Mesendoderm (in vitro differentiated cells): ENCODE data around the gene SP1. TPM values are rescaled to one million over a fixed set of nuclear protein-coding genes. Genes with fewer than 3 reads are reported as not detected.
A peak's percentile ranks its signal among the peaks of the same experiment; 100 is the strongest.
"Not testable (repeated sequence)": the region's sequence is repeated elsewhere in the genome, so short reads cannot be mapped to it uniquely, and the experiment has no call there.

Experiments used
- DNase-seq: peaks from one replicate; pipeline ENCODE4 v3.0.0; 2013
- H2AK5ac ChIP-seq: 2 replicates; pipeline ENCODE4 v1.6.1; 2013; ENCODE audit warnings: low read length, inconsistent platforms
- H2BK120ac ChIP-seq: 2 replicates; pipeline ENCODE4 v1.6.1; 2013; ENCODE audit warnings: low read depth, mild to moderate bottlenecking, low read length, moderate library complexity, mixed read lengths
- H2BK15ac ChIP-seq: replicated peaks from 2 replicates; pipeline ENCODE4 v1.6.1; 2013; ENCODE audit warnings: low read depth, mild to moderate bottlenecking, moderate library complexity
- H2BK5ac ChIP-seq: 2 replicates; pipeline ENCODE4 v1.6.1; 2013; ENCODE audit warnings: low read length, inconsistent platforms
- H3K18ac ChIP-seq: 2 replicates; pipeline ENCODE4 v1.6.1; 2013; ENCODE audit warnings: mild to moderate bottlenecking, low read length, mixed read lengths
- H3K23ac ChIP-seq: one replicate; pipeline ENCODE4 v1.6.1; 2013; ENCODE audit warnings: low read length
- H3K27ac ChIP-seq: 2 replicates; pipeline ENCODE4 v1.5.1; 2013; ENCODE audit warnings: low read depth, mild to moderate bottlenecking, inconsistent platforms, low read length, moderate library complexity
- H3K27me3 ChIP-seq: 2 replicates; pipeline ENCODE4 v1.6.1; 2013; ENCODE audit warnings: low read length, control low read depth, mild to moderate bottlenecking, inconsistent platforms; ENCODE audit not compliant: insufficient read depth, poor library complexity
- H3K36me3 ChIP-seq: 2 replicates; pipeline ENCODE4 v1.6.1; 2013; ENCODE audit warnings: low read length, inconsistent platforms; ENCODE audit not compliant: control insufficient read depth, insufficient read depth
- H3K4ac ChIP-seq: one replicate; pipeline ENCODE4 v1.6.1; 2013; ENCODE audit warnings: low read depth, mild to moderate bottlenecking, low read length, moderate library complexity
- H3K4me1 ChIP-seq: 2 replicates; pipeline ENCODE4 v1.6.1; 2013; ENCODE audit warnings: low read depth, low read length, inconsistent platforms; ENCODE audit not compliant: control insufficient read depth
- H3K4me2 ChIP-seq: 2 replicates; pipeline ENCODE4 v1.6.1; 2013; ENCODE audit warnings: low read length
- H3K4me3 ChIP-seq: 2 replicates; pipeline ENCODE4 v1.5.1; 2013; ENCODE audit warnings: mild to moderate bottlenecking, low read length
- H3K56ac ChIP-seq: one replicate; pipeline ENCODE4 v1.6.1; 2013; ENCODE audit warnings: low read length
- H3K79me1 ChIP-seq: 2 replicates; pipeline ENCODE4 v1.6.1; 2013; ENCODE audit warnings: low read length, inconsistent platforms
- H3K79me2 ChIP-seq: 2 replicates; pipeline ENCODE4 v1.6.1; 2013; ENCODE audit warnings: mild to moderate bottlenecking, low read length; ENCODE audit not compliant: control insufficient read depth, insufficient read depth
- H3K9ac ChIP-seq: 2 replicates; pipeline ENCODE4 v1.6.1; 2013; ENCODE audit warnings: low read length, inconsistent platforms
- H4K5ac ChIP-seq: one replicate; pipeline ENCODE4 v1.6.1; 2013; ENCODE audit warnings: low read length
- H4K8ac ChIP-seq: one replicate; pipeline ENCODE4 v1.6.1; 2013; ENCODE audit warnings: low read depth, mild to moderate bottlenecking, control low read depth, low read length, moderate library complexity
- WGBS: extraction: QIAGEN DNeasy Blood & Tissue Kit; methylation state at CpG from one replicate; pipeline ENCODE4 v1.1.7; 2013; ENCODE audit warnings: low lambda C conversion rate, missing lambda C conversion rate; ENCODE audit not compliant: insufficient coverage; ENCODE audit errors: extremely low coverage; 5-methylcytosine and 5-hydroxymethylcytosine counted together
- polyA plus RNA-seq, 2 experiments: library from polyadenylated mRNA; stranded (reverse); fragments of 200-250 nt; gene quantifications; one replicate each; pipeline ENCODE4 v1.2.3, GENCODE V29; 2013

The SP1 gene
- polyA plus RNA-seq (2013, experiment 1 of 2), result 34.1 TPM
- polyA plus RNA-seq (2013, experiment 2 of 2), result 34.4 TPM

DNA sequence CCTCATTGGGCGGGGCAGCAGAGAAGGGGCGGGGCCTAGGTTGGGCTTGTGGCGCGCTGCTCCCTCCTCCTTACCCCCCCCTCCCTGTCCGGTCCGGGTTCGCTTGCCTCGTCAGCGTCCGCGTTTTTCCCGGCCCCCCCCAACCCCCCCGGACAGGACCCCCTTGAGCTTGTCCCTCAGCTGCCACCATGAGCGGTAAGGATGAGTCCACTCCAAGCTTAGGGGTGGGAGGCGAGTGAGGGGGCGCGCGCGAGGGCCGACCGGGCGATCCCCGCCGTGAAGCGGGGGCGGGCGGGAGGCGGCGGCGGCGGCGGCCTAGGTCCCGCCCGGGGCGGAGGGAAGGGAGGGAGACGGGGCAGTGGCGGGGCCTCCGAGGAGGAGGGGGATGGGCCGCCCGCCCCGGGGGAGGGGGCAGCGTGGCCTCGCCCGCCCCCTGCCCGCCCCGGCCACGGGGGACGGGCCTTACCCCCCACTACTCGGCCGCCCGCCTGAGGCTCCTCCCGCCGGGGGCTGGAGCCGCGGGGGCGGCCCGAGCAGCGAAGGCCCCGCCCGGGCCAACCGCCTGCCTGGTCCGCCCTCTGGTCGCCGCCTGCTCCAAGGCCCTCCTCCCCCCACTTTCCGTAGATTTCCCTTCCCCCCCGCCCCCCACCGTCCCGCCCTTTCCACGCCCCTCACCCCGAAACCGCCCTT lies at the start of gene SP1:
Gene SP1, plus strand, starts transcription at position 73 of the 690 bp plus-strand sequence. Its CDS starts 116 bp downstream, at position 189.
- Histone ChIP-seq H2BK15ac (no peak within 1 kb of the TSS), H3K27ac (peak within 1 kb of the TSS; percentile 96), H3K4me3 (peak within 1 kb of the TSS; percentile 23), H3K9ac (peak within 1 kb of the TSS; percentile 82), H3K4me1 (peaks cover 15% of the 10 kb centered on the region), H3K4me2 (peak within 1 kb of the TSS; percentile 62), H3K79me2 (peaks cover 31% of the 10 kb centered on the region), H2BK5ac (peak within 1 kb of the TSS; percentile 66), H2AK5ac (peak within 1 kb of the TSS; percentile 2), H3K23ac (no peak within 1 kb of the TSS), H3K36me3 (peaks cover 11% of the 10 kb centered on the region), H3K56ac (peak within 1 kb of the TSS; percentile 95), H2BK120ac (peak within 1 kb of the TSS; percentile 89), H3K4ac (peak within 1 kb of the TSS; percentile 100), H3K79me1 (peaks cover 13% of the 10 kb centered on the region), H3K18ac (peak within 1 kb of the TSS; percentile 100), H4K5ac (peak within 1 kb of the TSS; percentile 54), H4K8ac (peak within 1 kb of the TSS; percentile 84), H3K27me3 (no peaks in the 10 kb centered on the region)
- no CpG with 5 or more reads among the region's 71 CpGs for WGBS
- DNase-seq, result peak; percentile 95

DNA sequence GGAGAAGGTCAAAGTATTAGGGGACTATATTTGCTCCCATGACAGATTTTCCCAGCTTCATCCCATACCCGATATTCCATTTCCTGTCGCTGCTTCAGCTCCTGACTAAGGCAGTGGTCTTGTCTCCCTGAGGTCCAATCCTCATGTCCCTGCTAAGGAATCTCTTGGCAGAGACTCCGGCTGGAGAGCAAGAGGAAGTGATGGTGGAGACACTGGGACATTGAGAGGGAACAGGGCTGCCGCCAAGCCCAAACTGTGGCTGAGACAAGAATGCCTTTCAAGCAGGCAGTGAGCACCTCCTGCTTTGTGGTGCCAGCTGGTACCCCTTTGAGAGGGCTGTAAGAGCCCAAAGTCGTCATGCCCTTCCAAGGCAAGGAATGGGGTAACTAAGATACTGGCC lies 49.3 kb upstream of the SP1 start:
- DNase-seq, result no peak

DNA sequence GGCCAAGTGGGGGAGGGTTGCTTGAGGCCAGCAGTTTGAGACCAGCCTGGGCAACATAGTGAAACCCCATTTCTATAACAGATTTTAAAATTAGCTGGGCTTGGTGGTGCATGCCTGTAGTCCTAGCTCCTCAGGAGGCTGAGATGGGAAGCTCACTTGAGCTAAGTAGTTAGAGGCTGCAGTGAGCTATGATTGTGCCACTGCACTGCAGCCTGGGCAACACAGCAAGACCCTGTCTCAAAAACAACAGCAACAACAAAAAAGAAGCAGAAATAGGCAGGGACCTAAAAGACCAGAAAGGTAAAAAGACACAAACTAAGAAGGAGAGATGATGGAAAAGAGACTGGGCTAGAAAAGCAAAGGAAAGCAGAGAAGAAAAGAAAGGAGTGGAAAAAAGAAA lies 47.6 kb upstream of the SP1 start:
- not testable (repeated sequence) for H3K18ac ChIP-seq, H3K27me3 ChIP-seq, H2BK15ac ChIP-seq, H3K23ac ChIP-seq, H3K79me1 ChIP-seq, H3K79me2 ChIP-seq, H3K27ac ChIP-seq, H4K5ac ChIP-seq, H3K4me3 ChIP-seq, H2BK120ac ChIP-seq, H3K4me2 ChIP-seq, H3K4ac ChIP-seq, H2AK5ac ChIP-seq, H3K56ac ChIP-seq, H4K8ac ChIP-seq, H3K4me1 ChIP-seq, DNase-seq, H2BK5ac ChIP-seq, H3K9ac ChIP-seq, H3K36me3 ChIP-seq

More for the DNA sequence above, 49.3 kb upstream of the SP1 start:
- Histone ChIP-seq H3K79me1 (no peaks in the 10 kb centered on the region), H2BK15ac (no peak overlapping the region), H2AK5ac (no peak overlapping the region), H3K36me3 (no peaks in the 10 kb centered on the region), H4K8ac (no peak overlapping the region), H3K4ac (no peak overlapping the region), H3K18ac (no peak overlapping the region), H3K79me2 (no peaks in the 10 kb centered on the region), H4K5ac (no peak overlapping the region), H2BK120ac (no peak overlapping the region), H3K9ac (no peak overlapping the region), H2BK5ac (no peak overlapping the region), H3K4me1 (peaks cover 2% of the 10 kb centered on the region), H3K4me2 (no peak overlapping the region), H3K4me3 (no peak overlapping the region), H3K27ac (no peak overlapping the region), H3K56ac (no peak overlapping the region), H3K23ac (peak overlapping the region; percentile 89), H3K27me3 (no peaks in the 10 kb centered on the region)
- no CpG with 5 or more reads among the region's 5 CpGs for WGBS

DNA sequence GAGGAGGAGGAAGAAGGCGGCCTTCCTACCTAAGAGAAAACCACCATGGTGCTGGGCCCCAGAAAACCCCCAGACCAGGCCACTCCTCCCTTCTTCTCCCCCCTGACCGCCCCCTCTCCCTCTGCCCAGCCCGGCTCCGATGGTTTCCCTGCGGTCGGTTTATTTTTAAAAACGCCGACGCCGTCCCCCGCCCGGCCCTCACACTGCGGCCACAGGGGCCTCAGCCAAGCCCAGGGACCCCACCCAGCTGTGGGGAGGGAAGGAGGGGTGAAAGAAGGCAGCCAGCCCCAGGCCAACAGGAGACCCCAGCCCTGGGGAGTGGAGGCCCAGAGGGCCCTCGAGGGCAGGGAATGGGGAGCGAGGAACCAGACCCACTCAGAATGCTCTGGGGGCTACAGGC lies 47.2 kb upstream of the SP1 start:
- Histone ChIP-seq H4K5ac (no peak overlapping the region), H3K23ac (no peak overlapping the region), H3K79me1 (no peaks in the 10 kb centered on the region), H3K56ac (no peak overlapping the region), H3K4ac (no peak overlapping the region), H3K9ac (no peak overlapping the region), H3K27me3 (no peaks in the 10 kb centered on the region), H2BK5ac (no peak overlapping the region), H3K79me2 (no peaks in the 10 kb centered on the region), H3K27ac (no peak overlapping the region), H2AK5ac (no peak overlapping the region), H3K18ac (no peak overlapping the region), H2BK120ac (no peak overlapping the region), H3K4me1 (peaks cover 8% of the 10 kb centered on the region), H4K8ac (no peak overlapping the region), H3K4me2 (no peak overlapping the region), H3K4me3 (no peak overlapping the region), H3K36me3 (no peaks in the 10 kb centered on the region), H2BK15ac (no peak overlapping the region)
- WGBS, result no CpG with 5 or more reads among the region's 15 CpGs
- no peak for DNase-seq

DNA sequence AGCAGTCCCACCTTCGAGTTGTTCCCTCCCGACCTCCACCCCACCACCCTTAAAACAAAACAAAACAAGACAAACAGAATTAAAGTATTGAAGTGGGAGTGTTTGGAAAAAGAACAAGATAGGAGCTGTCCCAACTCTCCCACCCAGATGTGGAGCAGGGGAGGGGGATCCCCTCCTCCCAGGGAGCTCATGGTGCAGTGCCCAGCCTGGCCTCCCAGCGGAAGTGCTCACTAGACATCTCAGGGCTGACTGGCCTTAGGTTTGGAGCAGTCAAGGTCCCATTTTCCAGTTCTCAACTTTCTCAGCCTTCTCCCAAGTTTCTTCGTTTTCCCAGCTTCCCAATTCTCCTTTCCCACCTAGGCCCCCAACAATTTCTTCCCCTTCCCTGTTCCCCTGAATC lies 46.7 kb upstream of the SP1 start:
- Histone ChIP-seq H3K23ac (no peak overlapping the region), H3K56ac (no peak overlapping the region), H2BK5ac (no peak overlapping the region), H4K5ac (no peak overlapping the region), H3K4me3 (no peak overlapping the region), H3K27me3 (no peaks in the 10 kb centered on the region), H3K9ac (no peak overlapping the region), H3K18ac (no peak overlapping the region), H3K36me3 (no peaks in the 10 kb centered on the region), H3K4me2 (no peak overlapping the region), H2BK120ac (no peak overlapping the region), H4K8ac (no peak overlapping the region), H3K27ac (no peak overlapping the region), H2BK15ac (no peak overlapping the region), H3K79me2 (no peaks in the 10 kb centered on the region), H3K4me1 (peaks cover 9% of the 10 kb centered on the region), H2AK5ac (no peak overlapping the region), H3K4ac (no peak overlapping the region), H3K79me1 (no peaks in the 10 kb centered on the region)
- no peak for DNase-seq
- no CpG with 5 or more reads among the region's 4 CpGs for WGBS

DNA sequence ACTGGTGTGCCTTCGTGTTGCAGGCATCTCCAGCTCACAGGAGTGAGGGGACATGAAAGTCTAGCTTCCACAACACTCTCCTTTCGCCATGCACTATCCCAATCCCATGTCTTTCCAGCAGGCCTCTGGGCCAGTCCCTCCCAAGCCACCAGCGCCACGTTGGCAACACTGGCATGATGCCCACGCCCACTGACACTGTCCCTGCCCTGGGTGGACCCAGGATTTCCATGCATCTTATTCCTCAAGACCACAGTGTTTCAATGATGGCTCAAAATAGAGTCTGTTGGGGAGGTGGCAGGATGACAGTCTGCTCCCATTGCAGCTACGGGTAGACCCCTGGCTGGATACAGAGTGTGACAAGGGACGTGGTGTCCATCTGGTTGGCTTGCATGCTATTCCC lies 46.1 kb upstream of the SP1 start:
- Histone ChIP-seq H2BK15ac (no peak overlapping the region), H3K56ac (no peak overlapping the region), H2AK5ac (no peak overlapping the region), H3K9ac (no peak overlapping the region), H3K23ac (no peak overlapping the region), H3K36me3 (no peaks in the 10 kb centered on the region), H3K27ac (no peak overlapping the region), H3K79me2 (no peaks in the 10 kb centered on the region), H3K4me1 (peaks cover 12% of the 10 kb centered on the region), H2BK5ac (no peak overlapping the region), H3K4me3 (no peak overlapping the region), H3K27me3 (no peaks in the 10 kb centered on the region), H3K4ac (no peak overlapping the region), H3K4me2 (no peak overlapping the region), H4K5ac (no peak overlapping the region), H4K8ac (no peak overlapping the region), H3K79me1 (no peaks in the 10 kb centered on the region), H2BK120ac (no peak overlapping the region), H3K18ac (no peak overlapping the region)
- no peak for DNase-seq
- no CpG with 5 or more reads among the region's 7 CpGs for WGBS
